Loucy (cell line): ENCODE results near the gene CTDSP2.

Experiments used
- H2AFZ ChIP-seq: fragments of 200-600 bp; sonication (generic); 2 replicates; pipeline ENCODE4 v1.6.0; 2016; ENCODE audit warnings: antibody characterized with exemption, mild to moderate bottlenecking, low read length, moderate library complexity
- H3F3A ChIP-seq: fragments of 200-600 bp; 2 replicates; pipeline ENCODE4 v1.6.0; 2016; ENCODE audit warnings: antibody characterized with exemption, low read depth, mild to moderate bottlenecking
- H3K27me3 ChIP-seq: fragments of 200-600 bp; sonication (generic); 2 replicates; pipeline ENCODE4 v1.6.1; 2014; ENCODE audit warnings: low read length, mild to moderate bottlenecking; ENCODE audit not compliant: insufficient read depth, poor library complexity, severe bottlenecking
- H3K36me3 ChIP-seq: fragments of 200-600 bp; sonication (generic); 2 replicates; pipeline ENCODE4 v1.6.1; 2016; ENCODE audit warnings: low read length; ENCODE audit not compliant: insufficient read depth
- H3K4me1 ChIP-seq: fragments of 200-600 bp; sonication (generic); 2 replicates; pipeline ENCODE4 v1.5.1; 2014; ENCODE audit warnings: low read length, mild to moderate bottlenecking; ENCODE audit not compliant: insufficient read depth, poor library complexity, severe bottlenecking
- H3K4me2 ChIP-seq: fragments of 200-600 bp; sonication (generic); 2 replicates; pipeline ENCODE4 v1.6.0; 2014; ENCODE audit warnings: antibody characterized with exemption, low read length, low read depth, mild to moderate bottlenecking; ENCODE audit not compliant: poor library complexity, severe bottlenecking
- H3K4me3 ChIP-seq: fragments of 200-600 bp; sonication (generic); 2 replicates; pipeline ENCODE4 v1.5.1; 2014; ENCODE audit warnings: low read length, mild to moderate bottlenecking, mixed read lengths; ENCODE audit not compliant: poor library complexity, severe bottlenecking
- H3K79me2 ChIP-seq: fragments of 200-600 bp; sonication (generic); 2 replicates; pipeline ENCODE4 v1.6.1; 2014; ENCODE audit warnings: low read length; ENCODE audit not compliant: insufficient read depth
- H3K9ac ChIP-seq: fragments of 200-600 bp; sonication (generic); 2 replicates; pipeline ENCODE4 v1.6.0; 2014; ENCODE audit warnings: mild to moderate bottlenecking, low read depth, low read length, moderate library complexity; ENCODE audit not compliant: poor library complexity, severe bottlenecking
- H3K9me2 ChIP-seq: fragments of 200-600 bp; sonication (generic); replicated peaks from 2 replicates; pipeline ENCODE4 v1.6.1; 2016; ENCODE audit warnings: low read depth, low read length, mixed read lengths
- H3K9me3 ChIP-seq: fragments of 200-600 bp; sonication (generic); 2 replicates; pipeline ENCODE4 v1.6.1; 2014; ENCODE audit warnings: mild to moderate bottlenecking, antibody characterized with exemption, low read length, low read depth; ENCODE audit not compliant: insufficient read depth
- H4K20me1 ChIP-seq: fragments of 200-600 bp; sonication (generic); 2 replicates; pipeline ENCODE4 v1.6.0; 2014; ENCODE audit warnings: antibody characterized with exemption, low read length, mild to moderate bottlenecking; ENCODE audit not compliant: insufficient read depth, poor library complexity, severe bottlenecking
- EZH2phosphoT487 ChIP-seq: fragments of 200-600 bp; IDR thresholded peaks from 2 replicates; pipeline ENCODE4 v1.6.1; 2018; ENCODE audit warnings: antibody characterized with exemption, mild to moderate bottlenecking, moderate library complexity, borderline replicate concordance
- TF ChIP-seq, protein P1 (sequence below): fragments of 200-600 bp; sonication (generic); conservative IDR thresholded peaks from 2 replicates; pipeline ENCODE4 v1.5.1; 2014; ENCODE audit warnings: mild to moderate bottlenecking, antibody characterized with exemption, low read length

The CTDSP2 gene

DNA sequence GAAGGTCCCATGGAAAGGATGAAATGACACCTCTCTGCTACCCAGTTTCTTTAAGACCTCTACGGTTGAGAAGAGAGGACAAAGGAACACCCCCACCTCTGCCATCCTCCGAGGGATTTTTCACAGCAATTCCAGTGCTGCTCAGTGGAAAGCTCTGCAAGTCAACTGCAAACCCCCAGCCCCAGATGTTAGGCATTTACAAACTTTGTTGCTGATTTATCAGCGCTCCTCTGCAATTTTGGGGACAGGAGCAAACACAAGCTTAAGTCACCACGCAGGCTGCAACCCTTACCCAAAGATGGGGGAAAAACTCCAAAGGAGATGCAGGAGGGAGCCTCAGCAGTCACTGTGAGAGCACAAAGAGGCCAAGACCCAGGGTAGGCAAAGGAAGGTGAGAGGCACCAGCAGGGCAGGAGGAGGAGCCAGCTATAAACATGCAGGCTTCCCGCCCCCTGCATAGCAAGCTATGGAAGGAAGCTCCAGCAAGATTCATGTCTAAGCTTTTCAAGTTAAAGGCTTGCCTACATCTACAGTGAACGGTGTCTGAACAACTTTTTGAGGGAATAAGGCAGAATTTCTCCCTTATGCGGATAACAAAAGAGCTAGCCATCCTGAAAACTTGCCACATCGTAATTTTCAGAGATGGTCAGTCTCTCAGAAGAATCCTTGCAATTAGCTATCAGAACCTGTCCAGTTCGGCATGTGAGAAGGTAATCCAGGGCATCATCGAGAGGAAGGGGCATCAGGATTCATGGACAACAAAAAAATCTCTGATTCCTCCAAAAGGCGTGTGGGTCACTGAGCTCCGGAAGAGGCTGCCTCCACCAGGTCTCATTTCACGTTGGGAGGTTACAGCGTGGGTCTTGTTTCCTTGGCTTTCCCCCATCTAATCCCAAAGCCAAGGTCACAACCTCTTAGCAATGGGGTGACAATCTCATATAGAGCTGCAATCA is 3.9 kb downstream of the CTDSP2 start:
- no peaks in the 10 kb centered on the region for H3K9me3 ChIP-seq
- peak overlapping the region; percentile 97 for H3K4me3 ChIP-seq
- H3K9me2 ChIP-seq = no peaks in the 10 kb centered on the region
- peaks cover 75% of the 10 kb centered on the region for H4K20me1 ChIP-seq
- peaks cover 88% of the 10 kb centered on the region for H3K79me2 ChIP-seq
- no peak overlapping the region for H2AFZ ChIP-seq
- no peaks in the 10 kb centered on the region for H3K27me3 ChIP-seq
- peak overlapping the region; percentile 93 for H3K9ac ChIP-seq
- peaks cover 6% of the 10 kb centered on the region for H3F3A ChIP-seq
- peaks cover 72% of the 10 kb centered on the region for H3K4me1 ChIP-seq
- peak overlapping the region; percentile 83 for H3K4me2 ChIP-seq
- TF ChIP-seq EZH2phosphoT487 = no peak
- TF ChIP-seq, protein P1, sequence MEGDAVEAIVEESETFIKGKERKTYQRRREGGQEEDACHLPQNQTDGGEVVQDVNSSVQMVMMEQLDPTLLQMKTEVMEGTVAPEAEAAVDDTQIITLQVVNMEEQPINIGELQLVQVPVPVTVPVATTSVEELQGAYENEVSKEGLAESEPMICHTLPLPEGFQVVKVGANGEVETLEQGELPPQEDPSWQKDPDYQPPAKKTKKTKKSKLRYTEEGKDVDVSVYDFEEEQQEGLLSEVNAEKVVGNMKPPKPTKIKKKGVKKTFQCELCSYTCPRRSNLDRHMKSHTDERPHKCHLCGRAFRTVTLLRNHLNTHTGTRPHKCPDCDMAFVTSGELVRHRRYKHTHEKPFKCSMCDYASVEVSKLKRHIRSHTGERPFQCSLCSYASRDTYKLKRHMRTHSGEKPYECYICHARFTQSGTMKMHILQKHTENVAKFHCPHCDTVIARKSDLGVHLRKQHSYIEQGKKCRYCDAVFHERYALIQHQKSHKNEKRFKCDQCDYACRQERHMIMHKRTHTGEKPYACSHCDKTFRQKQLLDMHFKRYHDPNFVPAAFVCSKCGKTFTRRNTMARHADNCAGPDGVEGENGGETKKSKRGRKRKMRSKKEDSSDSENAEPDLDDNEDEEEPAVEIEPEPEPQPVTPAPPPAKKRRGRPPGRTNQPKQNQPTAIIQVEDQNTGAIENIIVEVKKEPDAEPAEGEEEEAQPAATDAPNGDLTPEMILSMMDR = no peak
- H3K36me3 ChIP-seq = no peaks in the 10 kb centered on the region

DNA sequence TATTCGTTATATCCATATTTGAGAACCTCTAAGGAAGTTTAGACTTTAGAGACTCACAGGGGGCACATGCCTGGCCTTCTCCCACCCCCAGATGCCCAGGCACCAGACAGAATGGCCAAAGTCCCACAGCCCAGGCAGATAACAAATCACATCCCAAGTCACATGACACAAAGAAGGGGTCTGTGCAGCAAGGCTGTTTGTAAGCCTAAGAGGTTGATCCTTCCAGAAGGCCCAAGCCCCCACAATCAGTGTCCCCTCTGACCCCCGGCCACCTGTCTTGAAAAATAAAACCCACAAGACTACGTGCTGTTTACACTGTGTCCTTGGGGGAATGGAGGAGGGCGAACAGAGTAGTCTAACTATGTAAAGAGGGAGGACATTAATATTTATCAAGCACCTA is 5.1 kb downstream of the CTDSP2 start:
- peak overlapping the region; percentile 93 for H3K9ac ChIP-seq
- peaks cover 97% of the 10 kb centered on the region for H3K79me2 ChIP-seq
- TF ChIP-seq, protein P1 = no peak
- TF ChIP-seq EZH2phosphoT487 = no peak
- H3K4me1 ChIP-seq = peaks cover 76% of the 10 kb centered on the region
- peak overlapping the region; percentile 97 for H3K4me3 ChIP-seq
- H4K20me1 ChIP-seq = peaks cover 75% of the 10 kb centered on the region
- H3K9me3 ChIP-seq = no peaks in the 10 kb centered on the region
- peak overlapping the region; percentile 83 for H3K4me2 ChIP-seq
- no peak overlapping the region for H2AFZ ChIP-seq
- no peaks in the 10 kb centered on the region for H3K27me3 ChIP-seq
- H3F3A ChIP-seq = peaks cover 6% of the 10 kb centered on the region
- H3K9me2 ChIP-seq = no peaks in the 10 kb centered on the region
- H3K36me3 ChIP-seq = no peaks in the 10 kb centered on the region

DNA sequence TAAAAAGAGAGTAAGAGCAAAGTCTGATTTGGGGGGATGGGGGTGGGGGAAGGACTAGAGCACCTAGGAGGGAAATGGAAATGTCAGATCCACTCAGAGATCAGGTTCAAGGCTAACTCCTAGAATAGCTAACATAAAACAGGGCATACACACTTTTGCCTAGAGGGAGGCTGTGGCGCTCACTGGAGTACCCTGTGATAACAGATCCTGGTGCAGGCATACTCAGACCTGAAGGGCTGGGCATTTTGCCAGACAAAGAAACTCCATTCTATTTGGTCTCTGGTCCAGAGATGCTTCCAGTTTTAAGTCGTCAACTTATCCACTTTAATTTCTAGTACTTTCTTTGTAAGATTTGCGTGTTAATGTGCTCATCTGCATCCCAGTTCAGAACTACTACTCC is 5.8 kb downstream of the CTDSP2 start:
- Histone ChIP-seq H3K4me2 (peak overlapping the region; percentile 83), H3K36me3 (no peaks in the 10 kb centered on the region), H3K9me2 (no peaks in the 10 kb centered on the region), H3K9me3 (no peaks in the 10 kb centered on the region), H3K27me3 (no peaks in the 10 kb centered on the region), H3K4me3 (peak overlapping the region; percentile 97), H3K79me2 (peaks cover 97% of the 10 kb centered on the region), H3K4me1 (peaks cover 83% of the 10 kb centered on the region), H4K20me1 (peaks cover 75% of the 10 kb centered on the region), H3K9ac (peak overlapping the region; percentile 93), H3F3A (peaks cover 6% of the 10 kb centered on the region), H2AFZ (no peak overlapping the region)
- no peak for TF ChIP-seq EZH2phosphoT487
- TF ChIP-seq, protein P1 = no peak
